SU-DHL-6 (cell line): Measurements from ENCODE around the gene GOLIM4.

Experiments used
- H2AFZ ChIP-seq: fragments of 200-600 bp; sonication (generic); 2 replicates; pipeline ENCODE4 v1.6.1; 2014; ENCODE audit warnings: low read depth, mild to moderate bottlenecking, moderate library complexity, mixed read lengths, antibody characterized with exemption, low read length; ENCODE audit not compliant: severe bottlenecking
- H3F3A ChIP-seq: fragments of 200-600 bp; shearing (Covaris generic); 2 replicates; pipeline ENCODE4 v1.6.0; 2016; ENCODE audit warnings: antibody characterized with exemption, mild to moderate bottlenecking; ENCODE audit not compliant: insufficient read depth
- H3K27ac ChIP-seq: fragments of 200-600 bp; sonication (generic); 2 replicates; pipeline ENCODE4 v1.5.1; 2016; ENCODE audit warnings: low read depth, mild to moderate bottlenecking, low read length, moderate library complexity, mixed read lengths
- H3K27me3 ChIP-seq: fragments of 200-600 bp; sonication (generic), shearing (Covaris generic); 2 replicates; pipeline ENCODE4 v1.6.0; 2014; ENCODE audit warnings: mild to moderate bottlenecking, low read length
- H3K36me3 ChIP-seq: fragments of 200-600 bp; sonication (generic); 2 replicates; pipeline ENCODE4 v1.6.1; 2014; ENCODE audit warnings: mild to moderate bottlenecking, low read length, mixed read lengths
- H3K4me2 ChIP-seq: fragments of 300-600, 200-600 bp; shearing (Covaris generic), sonication (generic); 2 replicates; pipeline ENCODE4 v1.6.0; 2014; ENCODE audit warnings: low read length, low read depth, mild to moderate bottlenecking; ENCODE audit not compliant: poor library complexity, severe bottlenecking
- H3K4me3 ChIP-seq: fragments of 200-600 bp; sonication (generic); 2 replicates; pipeline ENCODE4 v1.5.1; 2014; ENCODE audit warnings: antibody characterized with exemption, low read length, mild to moderate bottlenecking, mixed read lengths; ENCODE audit not compliant: insufficient read depth, poor library complexity, severe bottlenecking
- H3K79me2 ChIP-seq: fragments of 200-600 bp; sonication (generic); 2 replicates; pipeline ENCODE4 v1.6.1; 2014; ENCODE audit warnings: mild to moderate bottlenecking, low read length, moderate library complexity; ENCODE audit not compliant: insufficient read depth
- H3K9ac ChIP-seq: fragments of 200-600 bp; sonication (generic); 2 replicates; pipeline ENCODE4 v1.7.0; 2014; ENCODE audit warnings: mild to moderate bottlenecking, low read length
- H3K9me2 ChIP-seq: fragments of 200-600 bp; sonication (generic); replicated peaks from 2 replicates; pipeline ENCODE4 v1.6.1; 2014; ENCODE audit warnings: low read length; ENCODE audit not compliant: insufficient read depth
- H3K9me3 ChIP-seq: fragments of 200-600 bp; sonication (generic); 2 replicates; pipeline ENCODE4 v1.6.1; 2014; ENCODE audit warnings: low read length, mixed read lengths; ENCODE audit not compliant: insufficient read depth
- H4K20me1 ChIP-seq: fragments of 200-600 bp; sonication (generic); 2 replicates; pipeline ENCODE4 v1.6.1; 2014; ENCODE audit warnings: low read depth, mild to moderate bottlenecking, antibody characterized with exemption, low read length, moderate library complexity, mixed read lengths
- EZH2phosphoT487 ChIP-seq: fragments of 200-600 bp; sonication (generic), shearing (Covaris generic); conservative IDR thresholded peaks from 2 replicates; pipeline ENCODE4 v1.6.1; 2018; ENCODE audit warnings: mild to moderate bottlenecking, antibody characterized with exemption, low read length, moderate library complexity, mixed read lengths
- TF ChIP-seq, protein P1 (sequence below): fragments of 200-600 bp; sonication (generic); IDR thresholded peaks from one replicate; pipeline ENCODE4 v1.5.1; 2017; ENCODE audit warnings: antibody characterized with exemption, mild to moderate bottlenecking, low read length, moderate library complexity; ENCODE audit not compliant: insufficient read depth, poor library complexity, severe bottlenecking

The GOLIM4 gene

DNA sequence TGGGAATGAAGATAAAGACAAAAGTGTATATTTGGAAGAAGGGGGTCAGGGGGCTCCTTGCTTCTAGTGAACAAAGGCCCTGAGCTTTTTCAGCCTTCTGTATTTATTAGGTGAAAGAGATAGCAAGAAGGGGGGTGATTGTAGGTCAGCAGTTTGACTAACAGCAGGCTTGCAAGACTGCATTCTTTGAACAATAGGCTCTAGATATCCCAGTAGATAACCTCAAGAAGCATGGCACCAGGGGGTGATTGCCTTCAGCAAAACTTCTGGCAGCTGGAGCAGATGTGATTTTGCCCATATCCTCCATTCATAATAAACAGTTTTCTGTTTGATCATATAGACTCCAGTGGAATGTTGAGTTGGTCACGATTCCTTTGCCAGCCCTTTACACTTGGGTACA is 31.7 kb upstream of the GOLIM4 start:
- Histone ChIP-seq H3K27ac (no peak overlapping the region), H3K9me2 (no peaks in the 10 kb centered on the region), H3K9me3 (no peaks in the 10 kb centered on the region), H3K4me2 (no peak overlapping the region), H3K9ac (no peak overlapping the region), H2AFZ (no peak overlapping the region), H3K4me3 (no peak overlapping the region), H3F3A (no peaks in the 10 kb centered on the region), H3K27me3 (no peaks in the 10 kb centered on the region), H3K79me2 (no peaks in the 10 kb centered on the region), H3K36me3 (no peaks in the 10 kb centered on the region), H4K20me1 (no peaks in the 10 kb centered on the region)
- TF ChIP-seq, protein P1, sequence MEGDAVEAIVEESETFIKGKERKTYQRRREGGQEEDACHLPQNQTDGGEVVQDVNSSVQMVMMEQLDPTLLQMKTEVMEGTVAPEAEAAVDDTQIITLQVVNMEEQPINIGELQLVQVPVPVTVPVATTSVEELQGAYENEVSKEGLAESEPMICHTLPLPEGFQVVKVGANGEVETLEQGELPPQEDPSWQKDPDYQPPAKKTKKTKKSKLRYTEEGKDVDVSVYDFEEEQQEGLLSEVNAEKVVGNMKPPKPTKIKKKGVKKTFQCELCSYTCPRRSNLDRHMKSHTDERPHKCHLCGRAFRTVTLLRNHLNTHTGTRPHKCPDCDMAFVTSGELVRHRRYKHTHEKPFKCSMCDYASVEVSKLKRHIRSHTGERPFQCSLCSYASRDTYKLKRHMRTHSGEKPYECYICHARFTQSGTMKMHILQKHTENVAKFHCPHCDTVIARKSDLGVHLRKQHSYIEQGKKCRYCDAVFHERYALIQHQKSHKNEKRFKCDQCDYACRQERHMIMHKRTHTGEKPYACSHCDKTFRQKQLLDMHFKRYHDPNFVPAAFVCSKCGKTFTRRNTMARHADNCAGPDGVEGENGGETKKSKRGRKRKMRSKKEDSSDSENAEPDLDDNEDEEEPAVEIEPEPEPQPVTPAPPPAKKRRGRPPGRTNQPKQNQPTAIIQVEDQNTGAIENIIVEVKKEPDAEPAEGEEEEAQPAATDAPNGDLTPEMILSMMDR: no peak
- no peak for TF ChIP-seq EZH2phosphoT487

- H3K4me3 ChIP-seq: no peak overlapping the region
- no peaks in the 10 kb centered on the region for H3K9me3 ChIP-seq
- TF ChIP-seq EZH2phosphoT487: no peak
- TF ChIP-seq, protein P1: no peak
- no peaks in the 10 kb centered on the region for H3K79me2 ChIP-seq
- H3F3A ChIP-seq: no peaks in the 10 kb centered on the region
- no peak overlapping the region for H3K27ac ChIP-seq
- H3K9ac ChIP-seq: no peak overlapping the region
- H2AFZ ChIP-seq: no peak overlapping the region
- no peaks in the 10 kb centered on the region for H3K36me3 ChIP-seq
- H3K9me2 ChIP-seq: no peaks in the 10 kb centered on the region
- H3K27me3 ChIP-seq: no peaks in the 10 kb centered on the region
- H3K4me2 ChIP-seq: no peak overlapping the region
- no peaks in the 10 kb centered on the region for H4K20me1 ChIP-seq
Measured at GRCh38 chr3:168124791-168125190, 29.1 kb upstream of the GOLIM4 start.

DNA sequence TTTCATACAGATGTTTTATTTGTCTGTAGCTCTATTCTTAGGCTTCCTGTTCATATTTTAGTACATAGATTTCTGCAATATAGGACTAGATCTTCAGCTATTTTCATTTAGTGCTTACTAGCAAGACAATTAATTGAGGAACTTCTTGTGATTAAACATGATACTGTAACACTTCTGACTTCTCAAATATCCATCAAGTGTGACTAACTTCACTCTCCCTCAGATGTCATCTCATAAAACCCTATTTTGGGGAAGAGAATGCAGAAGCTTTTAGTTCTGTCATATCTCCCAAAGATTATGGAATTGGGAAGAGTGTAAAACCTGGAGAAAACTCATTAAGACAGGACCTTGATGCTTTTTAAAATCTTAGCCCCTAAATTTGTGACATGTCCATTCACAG is 28.6 kb upstream of the GOLIM4 start:
- no peak overlapping the region for H3K4me2 ChIP-seq
- H3F3A ChIP-seq: no peaks in the 10 kb centered on the region
- no peaks in the 10 kb centered on the region for H3K27me3 ChIP-seq
- no peaks in the 10 kb centered on the region for H4K20me1 ChIP-seq
- H3K36me3 ChIP-seq: no peaks in the 10 kb centered on the region
- no peak overlapping the region for H3K27ac ChIP-seq
- no peak overlapping the region for H2AFZ ChIP-seq
- no peaks in the 10 kb centered on the region for H3K9me3 ChIP-seq
- H3K9me2 ChIP-seq: no peaks in the 10 kb centered on the region
- TF ChIP-seq, protein P1: no peak
- TF ChIP-seq EZH2phosphoT487: no peak
- H3K9ac ChIP-seq: no peak overlapping the region
- H3K79me2 ChIP-seq: no peaks in the 10 kb centered on the region
- no peak overlapping the region for H3K4me3 ChIP-seq
